PC-3 (cell line): ENCODE results near the gene TRIM25. TPM values are rescaled to one million over a fixed set of nuclear protein-coding genes. Genes with fewer than 3 reads are reported as not detected.
A peak's percentile ranks its signal among the peaks of the same experiment; 100 is the strongest.

Experiments used
- ATAC-seq: fragments of 200-7000 bp; cut with Tn5 transposase; 2 replicates; pipeline ENCODE4 v1.9.1; 2020; ENCODE audit warnings: mild to moderate bottlenecking, moderate library complexity
- BruUV-seq: library from RNA; stranded (reverse); fragments of 400-500 nt; replicated peaks from 2 replicates; lab custom pipeline; 2021; lab: Mats Ljungman, UMichigan
- CTCF ChIA-PET: fragments of 300-600 bp; sonication (Branson Sonifier 250); formaldehyde crosslinking; loops from one replicate; lab custom pipeline; 2022; ENCODE audit warnings: antibody characterized with exemption; lab: Charles Lee
- POLR2A ChIA-PET: fragments of 300-600 bp; sonication (Branson Sonifier 250); formaldehyde crosslinking; loops from one replicate; lab custom pipeline; 2022; ENCODE audit warnings: antibody characterized with exemption; ENCODE audit not compliant: unreplicated experiment; lab: Charles Lee
- DNase-seq: peaks from one replicate; pipeline ENCODE4 v3.0.0-alpha.2; 2015
- H2AFZ ChIP-seq: fragments of 300-600 bp; sonication (generic); 2 replicates; pipeline ENCODE4 v1.6.0; 2016; ENCODE audit warnings: antibody characterized with exemption, low read length
- H3F3A ChIP-seq: fragments of 300-600 bp; sonication (generic); one replicate; pipeline ENCODE4 v1.6.0; 2017; ENCODE audit warnings: antibody characterized with exemption, low read length, control low read depth, mild to moderate bottlenecking; ENCODE audit not compliant: unreplicated experiment
- H3K27ac ChIP-seq: fragments of 300-600 bp; sonication (generic); 2 replicates; pipeline ENCODE4 v1.5.1; 2016; ENCODE audit warnings: mild to moderate bottlenecking, low read length
- H3K27me3 ChIP-seq: fragments of 300-600 bp; sonication (generic); 2 replicates; pipeline ENCODE4 v1.6.1; 2016; ENCODE audit warnings: low read length, mixed read lengths
- H3K36me3 ChIP-seq: fragments of 300-600 bp; sonication (generic); 2 replicates; pipeline ENCODE4 v1.6.1; 2016; ENCODE audit warnings: low read depth, mixed run types, low read length, mixed read lengths
- H3K4me1 ChIP-seq: fragments of 300-600 bp; sonication (generic); 2 replicates; pipeline ENCODE4 v1.5.1; 2016; ENCODE audit warnings: low read length; ENCODE audit not compliant: insufficient read depth
- H3K4me2 ChIP-seq: fragments of 300-600 bp; sonication (generic); 2 replicates; pipeline ENCODE4 v1.6.0; 2016; ENCODE audit warnings: low read length
- H3K4me3 ChIP-seq: fragments of 300-600 bp; sonication (generic); 2 replicates; pipeline ENCODE4 v1.5.1; 2016; ENCODE audit warnings: mild to moderate bottlenecking, low read length, mixed read lengths
- H3K79me2 ChIP-seq: fragments of 300-600 bp; sonication (generic); 2 replicates; pipeline ENCODE4 v1.6.1; 2017; ENCODE audit warnings: low read length, mixed read lengths
- H3K9ac ChIP-seq: fragments of 300-600 bp; sonication (generic); 2 replicates; pipeline ENCODE4 v1.6.0; 2016; ENCODE audit warnings: mild to moderate bottlenecking, low read length
- H3K9me2 ChIP-seq: fragments of 300-600 bp; sonication (generic); replicated peaks from 2 replicates; pipeline ENCODE4 v1.6.1; 2016; ENCODE audit warnings: mixed run types, low read length, mixed read lengths
- H3K9me3 ChIP-seq: fragments of 300-600 bp; sonication (generic); 2 replicates; pipeline ENCODE4 v1.6.1; 2016; ENCODE audit warnings: low read length, mixed read lengths
- H4K20me1 ChIP-seq: fragments of 300-600 bp; sonication (generic); 2 replicates; pipeline ENCODE4 v1.6.1; 2016; ENCODE audit warnings: low read length, mixed read lengths
- EZH2 ChIP-seq: fragments of 300-600 bp; sonication (generic); IDR thresholded peaks from one replicate; pipeline ENCODE4 v1.6.1; 2017; ENCODE audit warnings: antibody characterized with exemption, mild to moderate bottlenecking, low read length; ENCODE audit not compliant: unreplicated experiment
- EZH2phosphoT487 ChIP-seq: fragments of 300-600 bp; sonication (generic); IDR thresholded peaks from 2 replicates; pipeline ENCODE4 v1.6.1; 2018; ENCODE audit warnings: mild to moderate bottlenecking, antibody characterized with exemption, low read length, borderline replicate concordance
- intact Hi-C: fragments of 100-400 bp; cut with micrococcal nuclease; formaldehyde crosslinking; loops from 2 replicates; pipeline ENCODE4 v1.9.0; 2023
- total RNA-seq: library from RNA; depleted of rRNA; stranded (reverse); fragments of >200 nt; gene quantifications from 2 replicates; pipeline ENCODE4 v1.2.3, GENCODE V29; 2014
- TF ChIP-seq, protein P1 (sequence below): fragments of 300-600 bp; sonication (generic); conservative IDR thresholded peaks from 2 replicates; pipeline ENCODE4 v1.5.1; 2017; ENCODE audit warnings: antibody characterized with exemption, low read depth, mild to moderate bottlenecking, low read length

The TRIM25 gene
- total RNA-seq, 1 experiment from 2014 or later = 44.0 TPM

- no peak for DNase-seq
- Histone ChIP-seq H3F3A (no peaks in the 10 kb centered on the region), H3K27me3 (no peaks in the 10 kb centered on the region), H4K20me1 (no peaks in the 10 kb centered on the region), H3K9me2 (no peaks in the 10 kb centered on the region), H3K4me1 (no peaks in the 10 kb centered on the region), H3K4me3 (no peak overlapping the region), H3K27ac (no peak overlapping the region), H2AFZ (no peak overlapping the region), H3K9ac (no peak overlapping the region), H3K4me2 (no peak overlapping the region), H3K9me3 (no peaks in the 10 kb centered on the region), H3K36me3 (peaks cover 13% of the 10 kb centered on the region), H3K79me2 (no peaks in the 10 kb centered on the region)
- POLR2A ChIA-PET = no interaction called here
- CTCF ChIA-PET = interaction anchor here (0.6 kb wide), 1 partner anchor 25 kb away, joined by 3 read pairs; no protein-coding TSS in a partner anchor
- intact Hi-C loops = no loop called here
- no TSS peak for BruUV-seq
- TF ChIP-seq, protein P1, sequence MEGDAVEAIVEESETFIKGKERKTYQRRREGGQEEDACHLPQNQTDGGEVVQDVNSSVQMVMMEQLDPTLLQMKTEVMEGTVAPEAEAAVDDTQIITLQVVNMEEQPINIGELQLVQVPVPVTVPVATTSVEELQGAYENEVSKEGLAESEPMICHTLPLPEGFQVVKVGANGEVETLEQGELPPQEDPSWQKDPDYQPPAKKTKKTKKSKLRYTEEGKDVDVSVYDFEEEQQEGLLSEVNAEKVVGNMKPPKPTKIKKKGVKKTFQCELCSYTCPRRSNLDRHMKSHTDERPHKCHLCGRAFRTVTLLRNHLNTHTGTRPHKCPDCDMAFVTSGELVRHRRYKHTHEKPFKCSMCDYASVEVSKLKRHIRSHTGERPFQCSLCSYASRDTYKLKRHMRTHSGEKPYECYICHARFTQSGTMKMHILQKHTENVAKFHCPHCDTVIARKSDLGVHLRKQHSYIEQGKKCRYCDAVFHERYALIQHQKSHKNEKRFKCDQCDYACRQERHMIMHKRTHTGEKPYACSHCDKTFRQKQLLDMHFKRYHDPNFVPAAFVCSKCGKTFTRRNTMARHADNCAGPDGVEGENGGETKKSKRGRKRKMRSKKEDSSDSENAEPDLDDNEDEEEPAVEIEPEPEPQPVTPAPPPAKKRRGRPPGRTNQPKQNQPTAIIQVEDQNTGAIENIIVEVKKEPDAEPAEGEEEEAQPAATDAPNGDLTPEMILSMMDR = no peak
- TF ChIP-seq EZH2phosphoT487 (no peak), EZH2 (no peak)
- ATAC-seq = peak; percentile 52
Measured at GRCh38 chr17:56867948-56868376, 45.9 kb downstream of the TRIM25 start.

- Histone ChIP-seq H3K9ac (no peak overlapping the region), H3K27ac (no peak overlapping the region), H3K79me2 (no peaks in the 10 kb centered on the region), H3K36me3 (peaks cover 21% of the 10 kb centered on the region), H4K20me1 (no peaks in the 10 kb centered on the region), H3K4me3 (no peak overlapping the region), H3K4me2 (no peak overlapping the region), H2AFZ (no peak overlapping the region), H3F3A (no peaks in the 10 kb centered on the region), H3K9me3 (no peaks in the 10 kb centered on the region), H3K9me2 (no peaks in the 10 kb centered on the region), H3K27me3 (no peaks in the 10 kb centered on the region), H3K4me1 (no peaks in the 10 kb centered on the region)
- intact Hi-C loops = no loop called here
- BruUV-seq = no TSS peak
- POLR2A ChIA-PET = no interaction called here
- DNase-seq (no peak), ATAC-seq (peak; percentile 55)
- CTCF ChIA-PET = no interaction called here
- no peak for TF ChIP-seq EZH2phosphoT487
- TF ChIP-seq, protein P1 = peak; percentile 52
Measured at GRCh38 chr17:56866496-56866895, 47.4 kb downstream of the TRIM25 start.

DNA sequence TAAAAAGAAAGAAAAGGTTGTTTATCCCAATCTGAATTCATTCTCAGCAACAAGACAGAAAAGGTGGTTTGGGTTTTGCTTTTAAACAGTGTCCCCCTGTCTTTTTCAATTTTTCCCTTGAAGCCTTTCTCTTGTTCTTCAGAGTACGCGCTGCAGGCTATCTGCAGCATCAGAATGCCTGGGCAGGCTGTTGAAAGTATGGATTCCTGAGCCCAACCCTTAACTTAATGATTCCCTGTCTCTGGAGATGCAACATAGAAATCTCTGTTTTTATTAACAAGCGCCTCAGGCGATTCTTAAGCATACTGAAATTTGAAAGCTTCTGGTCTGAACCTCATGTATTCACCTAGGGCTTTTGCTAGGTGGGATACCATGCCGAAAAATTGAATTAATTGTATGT, 47.8 kb downstream of the TRIM25 start:
- POLR2A ChIA-PET = no interaction called here

More for the DNA sequence above, 47.8 kb downstream of the TRIM25 start:
- H3K9me2 ChIP-seq = no peaks in the 10 kb centered on the region
- no peak for DNase-seq
- H3K4me1 ChIP-seq = no peaks in the 10 kb centered on the region
- no peaks in the 10 kb centered on the region for H4K20me1 ChIP-seq
- no peak overlapping the region for H3K4me2 ChIP-seq
- CTCF ChIA-PET = no interaction called here
- ATAC-seq = no peak
- TF ChIP-seq, protein P1 = no peak
- TF ChIP-seq EZH2phosphoT487 (no peak), EZH2 (no peak)
- intact Hi-C loops = no loop called here
- H3K4me3 ChIP-seq = no peak overlapping the region
- H3F3A ChIP-seq = no peaks in the 10 kb centered on the region
- H3K9me3 ChIP-seq = no peaks in the 10 kb centered on the region
- no peak overlapping the region for H3K27ac ChIP-seq
- no TSS peak for BruUV-seq
- no peak overlapping the region for H2AFZ ChIP-seq
- H3K79me2 ChIP-seq = no peaks in the 10 kb centered on the region
- H3K36me3 ChIP-seq = peaks cover 21% of the 10 kb centered on the region
- H3K9ac ChIP-seq = no peak overlapping the region
- H3K27me3 ChIP-seq = no peaks in the 10 kb centered on the region
